Measurements from ENCODE around the gene ALLC.

Gene ALLC

DNA sequence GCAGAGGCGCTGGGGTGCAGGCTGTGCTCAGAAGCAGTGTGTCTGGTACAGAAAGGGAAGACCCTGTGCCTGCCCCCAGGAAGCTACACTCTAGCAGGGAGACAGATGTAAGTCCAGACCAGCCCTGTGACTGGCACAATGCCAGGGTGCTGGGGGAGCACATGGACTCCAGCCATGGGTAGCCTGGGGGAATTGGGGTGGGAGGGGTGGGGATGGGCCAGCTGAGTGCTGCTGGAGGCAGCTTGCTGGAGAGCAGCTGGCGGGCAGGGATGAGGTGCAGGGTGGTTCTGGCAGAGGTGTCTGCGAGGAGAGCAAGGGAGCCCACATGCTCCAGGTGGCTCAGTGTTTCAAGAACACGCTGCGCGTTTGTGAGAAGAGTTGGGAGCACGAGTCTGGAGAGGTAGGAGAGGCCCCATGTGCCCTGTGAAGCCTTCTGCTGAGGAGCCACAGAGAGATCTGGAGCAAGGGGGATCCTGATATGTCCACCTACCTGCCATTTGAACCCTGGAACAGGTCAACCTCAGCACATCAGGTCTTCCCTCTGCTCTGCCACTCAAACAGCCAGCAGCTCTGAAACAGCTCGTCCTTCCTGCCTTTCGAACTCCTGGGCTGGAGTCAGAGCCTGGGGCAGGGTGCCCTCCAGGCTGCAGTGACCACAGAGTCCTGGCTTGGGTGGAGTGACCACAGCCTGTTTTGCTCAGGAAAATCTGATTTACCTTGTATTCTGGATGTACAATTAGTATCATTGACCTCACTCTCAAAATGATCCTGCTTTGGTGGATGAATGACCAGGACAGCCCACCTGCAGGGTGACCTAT lies 15.1 kb downstream of the ALLC start:
- no peak overlapping the region for H3K4me3 ChIP-seq (replicated peaks; ENCODE audit: low read depth, low read length)
- no peaks in the 10 kb centered on the region for H3K36me3 ChIP-seq (ENCODE audit: control insufficient read depth, insufficient read depth, low read length)
- no peak for DNase-seq (ENCODE audit: extremely low read depth, insufficient read length)
- TF ChIP-seq, protein P1, sequence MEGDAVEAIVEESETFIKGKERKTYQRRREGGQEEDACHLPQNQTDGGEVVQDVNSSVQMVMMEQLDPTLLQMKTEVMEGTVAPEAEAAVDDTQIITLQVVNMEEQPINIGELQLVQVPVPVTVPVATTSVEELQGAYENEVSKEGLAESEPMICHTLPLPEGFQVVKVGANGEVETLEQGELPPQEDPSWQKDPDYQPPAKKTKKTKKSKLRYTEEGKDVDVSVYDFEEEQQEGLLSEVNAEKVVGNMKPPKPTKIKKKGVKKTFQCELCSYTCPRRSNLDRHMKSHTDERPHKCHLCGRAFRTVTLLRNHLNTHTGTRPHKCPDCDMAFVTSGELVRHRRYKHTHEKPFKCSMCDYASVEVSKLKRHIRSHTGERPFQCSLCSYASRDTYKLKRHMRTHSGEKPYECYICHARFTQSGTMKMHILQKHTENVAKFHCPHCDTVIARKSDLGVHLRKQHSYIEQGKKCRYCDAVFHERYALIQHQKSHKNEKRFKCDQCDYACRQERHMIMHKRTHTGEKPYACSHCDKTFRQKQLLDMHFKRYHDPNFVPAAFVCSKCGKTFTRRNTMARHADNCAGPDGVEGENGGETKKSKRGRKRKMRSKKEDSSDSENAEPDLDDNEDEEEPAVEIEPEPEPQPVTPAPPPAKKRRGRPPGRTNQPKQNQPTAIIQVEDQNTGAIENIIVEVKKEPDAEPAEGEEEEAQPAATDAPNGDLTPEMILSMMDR (IDR thresholded peaks at IDR 0.05; ENCODE audit: insufficient read depth, low read length, poor library complexity, severe bottlenecking), result no peak
- H3K27me3 ChIP-seq (replicated peaks; ENCODE audit: control insufficient read depth, insufficient read depth, low read length), result no peaks in the 10 kb centered on the region

DNA sequence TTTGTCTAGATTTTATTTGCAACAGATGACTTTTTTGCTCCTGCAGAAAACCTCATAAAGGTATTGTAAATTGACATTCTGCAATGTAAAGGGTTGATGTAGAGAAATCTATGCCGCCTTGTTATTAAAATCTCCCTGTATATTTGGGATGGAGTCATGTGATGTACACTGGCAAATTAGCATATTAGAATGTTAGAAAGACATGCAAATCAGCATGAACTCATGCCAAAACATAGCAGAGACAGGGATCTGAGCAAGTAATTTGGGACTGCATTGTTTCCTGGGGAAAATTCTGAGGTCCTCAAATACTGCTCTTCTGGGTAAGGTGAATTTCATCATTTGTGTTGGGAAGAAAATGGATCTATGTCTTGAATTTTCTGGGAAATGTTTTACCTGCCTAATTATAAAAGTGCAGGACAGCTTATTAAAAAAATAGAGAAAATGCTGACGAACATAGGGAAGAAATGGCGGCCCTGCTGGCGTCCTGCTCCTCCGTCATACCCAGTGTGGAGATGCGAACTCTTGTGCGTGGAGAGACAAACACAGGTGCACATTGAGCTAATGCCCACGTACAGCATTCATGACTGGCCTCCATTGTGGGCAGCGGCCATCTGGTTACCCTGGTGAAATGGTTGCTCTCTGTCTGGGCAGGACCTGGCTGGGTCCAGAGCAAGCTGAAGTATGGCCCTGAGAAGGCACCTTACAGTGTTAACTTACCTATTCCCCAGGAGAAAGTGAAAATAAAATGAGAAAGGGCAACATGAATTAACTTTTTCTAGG lies 16.3 kb downstream of the ALLC start:
- TF ChIP-seq, protein P1 (IDR thresholded peaks at IDR 0.05; ENCODE audit: insufficient read depth, low read length, poor library complexity, severe bottlenecking), result no peak
- H3K36me3 ChIP-seq (ENCODE audit: control insufficient read depth, insufficient read depth, low read length), result no peaks in the 10 kb centered on the region
- no peaks in the 10 kb centered on the region for H3K27me3 ChIP-seq (replicated peaks; ENCODE audit: control insufficient read depth, insufficient read depth, low read length)
- H3K4me3 ChIP-seq (replicated peaks; ENCODE audit: low read depth, low read length), result no peak overlapping the region
- no peak for DNase-seq (ENCODE audit: extremely low read depth, insufficient read length)

DNA sequence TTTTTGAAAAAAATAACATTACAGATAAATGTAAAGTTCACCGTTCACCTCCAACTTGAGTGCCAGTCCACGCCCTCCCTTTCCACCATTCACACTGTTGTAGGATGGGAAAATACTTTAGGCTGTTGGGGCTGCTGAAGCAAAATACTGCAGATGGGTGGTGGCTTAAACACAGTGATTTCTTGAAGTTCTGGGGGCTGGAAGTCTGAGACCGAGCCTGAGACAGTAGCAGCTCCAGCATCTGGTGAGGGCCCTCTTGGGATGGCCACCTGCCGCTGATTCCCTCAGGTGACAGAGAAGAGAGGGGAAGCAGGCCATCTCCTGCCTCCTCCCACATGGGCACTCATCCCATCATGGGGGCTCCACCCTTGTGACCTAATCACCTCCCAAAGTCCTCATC lies 17.7 kb downstream of the ALLC start:
- TF ChIP-seq, protein P1 (IDR thresholded peaks at IDR 0.05; ENCODE audit: insufficient read depth, low read length, poor library complexity, severe bottlenecking), result no peak
- Histone ChIP-seq H3K36me3 (ENCODE audit: control insufficient read depth, insufficient read depth, low read length) (no peaks in the 10 kb centered on the region), H3K27me3 (replicated peaks; ENCODE audit: control insufficient read depth, insufficient read depth, low read length) (no peaks in the 10 kb centered on the region; the same call in 1 of the 2 replicates), H3K4me3 (replicated peaks; ENCODE audit: low read depth, low read length) (no peak overlapping the region)
- no peak for DNase-seq (ENCODE audit: extremely low read depth, insufficient read length)

DNA sequence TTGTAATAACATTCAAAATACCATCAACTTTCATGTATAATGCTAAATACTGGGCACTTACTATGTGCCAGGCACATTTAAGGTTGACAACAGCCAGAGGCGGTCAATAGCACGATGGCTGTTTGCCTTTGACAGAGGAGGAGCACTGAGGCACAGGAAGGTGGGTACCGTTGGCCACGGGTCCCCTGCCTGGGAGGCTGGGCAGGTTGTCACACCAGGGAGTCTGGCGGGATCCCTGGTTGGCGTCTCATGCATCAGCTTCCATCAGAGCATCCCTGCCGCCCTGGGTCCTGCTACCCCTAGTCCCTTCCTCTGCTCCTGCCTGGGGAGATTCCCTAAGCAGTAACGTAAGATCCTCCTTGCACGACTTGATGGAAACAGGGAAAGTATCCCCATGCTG lies 19.4 kb downstream of the ALLC start:
- no peak for DNase-seq (ENCODE audit: extremely low read depth, insufficient read length)
- Histone ChIP-seq H3K27me3 (replicated peaks; ENCODE audit: control insufficient read depth, insufficient read depth, low read length) (no peaks in the 10 kb centered on the region; the same call in 1 of the 2 replicates), H3K4me3 (replicated peaks; ENCODE audit: low read depth, low read length) (no peak overlapping the region), H3K36me3 (ENCODE audit: control insufficient read depth, insufficient read depth, low read length) (no peaks in the 10 kb centered on the region)
- TF ChIP-seq, protein P1 (IDR thresholded peaks at IDR 0.05; ENCODE audit: insufficient read depth, low read length, poor library complexity, severe bottlenecking), result no peak

DNA sequence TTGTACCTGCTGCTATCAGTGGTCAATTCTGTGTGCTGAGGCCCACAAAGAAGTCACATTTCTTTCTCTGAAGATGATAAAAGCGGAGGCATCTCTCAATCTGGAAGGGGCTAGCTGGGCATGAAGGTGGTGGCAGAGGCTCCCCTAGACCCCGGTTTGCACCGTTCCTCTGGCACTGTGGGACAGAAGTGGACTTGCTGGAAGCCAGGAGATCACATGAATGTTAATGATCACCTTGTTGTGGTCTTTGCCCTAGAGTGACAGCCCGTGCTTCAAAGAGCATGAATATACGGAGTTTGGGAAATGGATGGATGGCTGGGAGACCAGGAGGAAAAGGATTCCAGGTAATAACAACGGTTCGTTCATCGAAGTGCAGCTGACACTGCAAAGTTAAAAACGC lies 20.2 kb downstream of the ALLC start:
- Histone ChIP-seq H3K36me3 (ENCODE audit: control insufficient read depth, insufficient read depth, low read length) (no peaks in the 10 kb centered on the region), H3K4me3 (replicated peaks; ENCODE audit: low read depth, low read length) (no peak overlapping the region), H3K27me3 (replicated peaks; ENCODE audit: control insufficient read depth, insufficient read depth, low read length) (no peaks in the 10 kb centered on the region; the same call in 1 of the 2 replicates)
- DNase-seq (ENCODE audit: extremely low read depth, insufficient read length), result no peak
- TF ChIP-seq, protein P1 (IDR thresholded peaks at IDR 0.05; ENCODE audit: insufficient read depth, low read length, poor library complexity, severe bottlenecking), result no peak
